WTC11 (cell line): ENCODE results near the gene AKAP9. TPM values are rescaled to one million over a fixed set of nuclear protein-coding genes. Genes with fewer than 3 reads are reported as not detected.

ENCODE experiments used
- ATAC-seq: fragments of 200-7000 bp; cut with Tn5 transposase; 2 replicates; pipeline ENCODE4 v1.10.0; 2021; ENCODE audit warnings: mild to moderate bottlenecking, moderate library complexity
- CTCF ChIA-PET: fragments of 300-600 bp; sonication (Branson Sonifier 250); formaldehyde crosslinking; loops from one replicate; lab custom pipeline; 2021; ENCODE audit warnings: antibody characterized with exemption; lab: Charles Lee
- POLR2A ChIA-PET: fragments of 350-600 bp; sonication (Branson Sonifier 250); formaldehyde crosslinking; loops from one replicate; lab custom pipeline; 2021; ENCODE audit warnings: antibody characterized with exemption; lab: Charles Lee
- DNase-seq: peaks from one replicate; pipeline ENCODE4 v3.0.0; 2021; ENCODE audit warnings: low spot score
- H3K27ac Mint-ChIP-seq: 2 replicates; pipeline ENCODE4 v1.8.0; 2021; ENCODE audit warnings: mixed read lengths
- H3K27me3 Mint-ChIP-seq: 2 replicates; pipeline ENCODE4 v1.8.0; 2021; ENCODE audit warnings: low read depth, mild to moderate bottlenecking, moderate library complexity, mixed read lengths
- H3K36me3 Mint-ChIP-seq: 2 replicates; pipeline ENCODE4 v1.8.0; 2021; ENCODE audit warnings: mixed read lengths
- H3K4me1 Mint-ChIP-seq: 2 replicates; pipeline ENCODE4 v1.8.0; 2022; ENCODE audit warnings: mixed read lengths
- H3K4me3 Mint-ChIP-seq: 2 replicates; pipeline ENCODE4 v1.8.0; 2021; ENCODE audit warnings: mild to moderate bottlenecking, moderate library complexity, mixed read lengths
- H3K9me3 Mint-ChIP-seq: 2 replicates; pipeline ENCODE4 v1.8.0; 2021; ENCODE audit warnings: mixed read lengths
- ARID4B ChIP-seq: sonication (generic); formaldehyde crosslinking; IDR thresholded peaks from 2 replicates; pipeline ENCODE4 v1.8.0; 2023; ENCODE audit warnings: missing genetic modification reagents, mild to moderate bottlenecking, borderline replicate concordance
- ATF3 ChIP-seq: sonication (generic); formaldehyde crosslinking; conservative IDR thresholded peaks from 2 replicates; pipeline ENCODE4 v1.8.1; 2022; ENCODE audit warnings: mild to moderate bottlenecking, missing genetic modification reagents
- CREB1 ChIP-seq: sonication (generic); formaldehyde crosslinking; IDR thresholded peaks from 2 replicates; pipeline ENCODE4 v1.8.0; 2023; ENCODE audit warnings: mild to moderate bottlenecking, missing genetic modification reagents
- E2F5 ChIP-seq: sonication (generic); formaldehyde crosslinking; IDR thresholded peaks from 2 replicates; pipeline ENCODE4 v1.8.1; 2022; ENCODE audit warnings: mild to moderate bottlenecking, moderate library complexity, missing genetic modification reagents
- ESRRA ChIP-seq: sonication (generic); formaldehyde crosslinking; IDR thresholded peaks from 2 replicates; pipeline ENCODE4 v1.8.1; 2022; ENCODE audit warnings: mild to moderate bottlenecking, missing genetic modification reagents, borderline replicate concordance
- FOXP1 ChIP-seq: sonication (generic); formaldehyde crosslinking; IDR thresholded peaks from 2 replicates; pipeline ENCODE4 v1.8.0; 2022; ENCODE audit warnings: missing genetic modification reagents, mild to moderate bottlenecking, moderate library complexity, borderline replicate concordance
- MXD4 ChIP-seq: fragments of 250-450 bp; sonication (Bioruptor Pico); IDR thresholded peaks from 2 replicates; pipeline ENCODE4 v1.8.0; 2021; ENCODE audit warnings: mild to moderate bottlenecking, moderate library complexity, borderline replicate concordance
- SMAD3 ChIP-seq: sonication (generic); formaldehyde crosslinking; IDR thresholded peaks from 2 replicates; pipeline ENCODE4 v1.8.0; 2022; ENCODE audit warnings: missing genetic modification reagents, mild to moderate bottlenecking, borderline replicate concordance
- ZBTB21 ChIP-seq: sonication (generic); formaldehyde crosslinking; IDR thresholded peaks from 2 replicates; pipeline ENCODE4 v1.8.1; 2023; ENCODE audit warnings: mild to moderate bottlenecking, missing genetic modification reagents, borderline replicate concordance
- ZBTB43 ChIP-seq: sonication (generic); formaldehyde crosslinking; IDR thresholded peaks from 2 replicates; pipeline ENCODE4 v1.8.1; 2023; ENCODE audit warnings: mild to moderate bottlenecking, missing genetic modification reagents
- ZNF396 ChIP-seq: fragments of 250-450 bp; sonication (Bioruptor Pico); IDR thresholded peaks from 2 replicates; pipeline ENCODE4 v1.8.0; 2021; ENCODE audit warnings: mild to moderate bottlenecking, moderate library complexity, borderline replicate concordance
- ZNF532 ChIP-seq: fragments of 250-450 bp; sonication (Bioruptor Pico); IDR thresholded peaks from 2 replicates; pipeline ENCODE4 v1.9.0; 2021; ENCODE audit warnings: mild to moderate bottlenecking, borderline replicate concordance
- total RNA-seq: library from RNA; stranded (reverse); gene quantifications from 3 replicates; pipeline ENCODE4 v1.2.3, GENCODE V29; 2021
- TF ChIP-seq, protein P1 (sequence below): fragments of 200-600 bp; IDR thresholded peaks from 2 replicates; pipeline ENCODE4 v1.8.0; 2022; ENCODE audit warnings: antibody characterized with exemption
- TF ChIP-seq, protein P2 (sequence below): sonication (generic); formaldehyde crosslinking; IDR thresholded peaks from 2 replicates; pipeline ENCODE4 v1.8.1; 2023; ENCODE audit warnings: mild to moderate bottlenecking, missing genetic modification reagents, borderline replicate concordance

Gene AKAP9
- total RNA-seq, 1 experiment from 2014 or later: 35.2 TPM

- TF ChIP-seq ARID4B (CRISPR knock-in tag): peak; percentile 83; the same call in 1 of the 2 replicates
- TF ChIP-seq, protein P1, sequence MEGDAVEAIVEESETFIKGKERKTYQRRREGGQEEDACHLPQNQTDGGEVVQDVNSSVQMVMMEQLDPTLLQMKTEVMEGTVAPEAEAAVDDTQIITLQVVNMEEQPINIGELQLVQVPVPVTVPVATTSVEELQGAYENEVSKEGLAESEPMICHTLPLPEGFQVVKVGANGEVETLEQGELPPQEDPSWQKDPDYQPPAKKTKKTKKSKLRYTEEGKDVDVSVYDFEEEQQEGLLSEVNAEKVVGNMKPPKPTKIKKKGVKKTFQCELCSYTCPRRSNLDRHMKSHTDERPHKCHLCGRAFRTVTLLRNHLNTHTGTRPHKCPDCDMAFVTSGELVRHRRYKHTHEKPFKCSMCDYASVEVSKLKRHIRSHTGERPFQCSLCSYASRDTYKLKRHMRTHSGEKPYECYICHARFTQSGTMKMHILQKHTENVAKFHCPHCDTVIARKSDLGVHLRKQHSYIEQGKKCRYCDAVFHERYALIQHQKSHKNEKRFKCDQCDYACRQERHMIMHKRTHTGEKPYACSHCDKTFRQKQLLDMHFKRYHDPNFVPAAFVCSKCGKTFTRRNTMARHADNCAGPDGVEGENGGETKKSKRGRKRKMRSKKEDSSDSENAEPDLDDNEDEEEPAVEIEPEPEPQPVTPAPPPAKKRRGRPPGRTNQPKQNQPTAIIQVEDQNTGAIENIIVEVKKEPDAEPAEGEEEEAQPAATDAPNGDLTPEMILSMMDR: no peak
- TF ChIP-seq ESRRA (CRISPR knock-in tag): peak; percentile 29; the same call in 1 of the 2 replicates
- peak; percentile 43; the same call in 1 of the 2 replicates for TF ChIP-seq ZBTB43 (CRISPR knock-in tag)
- peak; percentile 90 for TF ChIP-seq FOXP1 (CRISPR knock-in tag)
- TF ChIP-seq MXD4 (CRISPR knock-in tag): no peak
- TF ChIP-seq, all 79 proteins: peak for 20
Observed at GRCh38 chr7:91940572-91941341, at the start of gene AKAP9 (continued).

DNA sequence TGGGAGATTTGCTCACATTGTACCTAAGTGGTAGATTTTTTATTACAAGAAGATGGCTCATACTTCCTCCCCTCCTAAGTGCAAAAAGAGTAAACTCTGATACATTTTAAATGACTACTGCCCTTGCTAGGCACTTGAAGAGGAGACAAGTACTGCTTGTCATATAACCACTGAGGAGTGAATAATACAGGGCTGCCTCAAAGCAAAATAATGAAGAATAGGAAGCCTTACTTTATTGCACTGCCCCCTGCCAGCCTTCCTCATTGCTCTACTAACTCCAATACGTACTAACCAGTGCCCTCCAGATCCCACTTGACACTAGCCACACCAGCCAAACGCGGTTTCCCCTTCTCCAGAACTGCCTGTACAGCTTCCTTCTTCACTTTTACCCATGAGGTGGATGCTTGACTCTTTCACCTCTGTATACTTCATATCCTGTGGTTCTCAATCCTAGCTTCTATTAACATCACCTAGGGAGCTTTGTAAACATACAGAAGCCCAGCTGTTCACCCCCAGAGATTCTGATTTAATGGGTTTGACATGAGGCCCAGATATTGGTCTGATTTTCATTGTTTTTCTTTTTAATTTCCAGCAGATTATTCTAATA lies 48.5 kb upstream of the AKAP9 start:
- H3K4me1 Mint-ChIP-seq: peaks cover 9% of the 10 kb centered on the region; the same call in 1 of the 2 replicates
- H3K27ac Mint-ChIP-seq: no peak overlapping the region
- peaks cover 13% of the 10 kb centered on the region for H3K36me3 Mint-ChIP-seq
- no peak overlapping the region for H3K4me3 Mint-ChIP-seq
- peaks cover 7% of the 10 kb centered on the region for H3K27me3 Mint-ChIP-seq
- ChIA-PET CTCF (interaction anchor here (1.0 kb wide), 1 partner anchor 11 kb away, joined by 4 read pairs; the partner anchor contains the start of gene MTERF1), POLR2A (no interaction called here)
- 0 out of 2 replicates have a peak, but pooled peaks have one; percentile 18 for ATAC-seq
- DNase-seq: no peak
- H3K9me3 Mint-ChIP-seq: peaks cover 20% of the 10 kb centered on the region
- TF ChIP-seq ATF3 (CRISPR knock-in tag): no peak
- TF ChIP-seq E2F5: no peak
- TF ChIP-seq, protein P2, sequence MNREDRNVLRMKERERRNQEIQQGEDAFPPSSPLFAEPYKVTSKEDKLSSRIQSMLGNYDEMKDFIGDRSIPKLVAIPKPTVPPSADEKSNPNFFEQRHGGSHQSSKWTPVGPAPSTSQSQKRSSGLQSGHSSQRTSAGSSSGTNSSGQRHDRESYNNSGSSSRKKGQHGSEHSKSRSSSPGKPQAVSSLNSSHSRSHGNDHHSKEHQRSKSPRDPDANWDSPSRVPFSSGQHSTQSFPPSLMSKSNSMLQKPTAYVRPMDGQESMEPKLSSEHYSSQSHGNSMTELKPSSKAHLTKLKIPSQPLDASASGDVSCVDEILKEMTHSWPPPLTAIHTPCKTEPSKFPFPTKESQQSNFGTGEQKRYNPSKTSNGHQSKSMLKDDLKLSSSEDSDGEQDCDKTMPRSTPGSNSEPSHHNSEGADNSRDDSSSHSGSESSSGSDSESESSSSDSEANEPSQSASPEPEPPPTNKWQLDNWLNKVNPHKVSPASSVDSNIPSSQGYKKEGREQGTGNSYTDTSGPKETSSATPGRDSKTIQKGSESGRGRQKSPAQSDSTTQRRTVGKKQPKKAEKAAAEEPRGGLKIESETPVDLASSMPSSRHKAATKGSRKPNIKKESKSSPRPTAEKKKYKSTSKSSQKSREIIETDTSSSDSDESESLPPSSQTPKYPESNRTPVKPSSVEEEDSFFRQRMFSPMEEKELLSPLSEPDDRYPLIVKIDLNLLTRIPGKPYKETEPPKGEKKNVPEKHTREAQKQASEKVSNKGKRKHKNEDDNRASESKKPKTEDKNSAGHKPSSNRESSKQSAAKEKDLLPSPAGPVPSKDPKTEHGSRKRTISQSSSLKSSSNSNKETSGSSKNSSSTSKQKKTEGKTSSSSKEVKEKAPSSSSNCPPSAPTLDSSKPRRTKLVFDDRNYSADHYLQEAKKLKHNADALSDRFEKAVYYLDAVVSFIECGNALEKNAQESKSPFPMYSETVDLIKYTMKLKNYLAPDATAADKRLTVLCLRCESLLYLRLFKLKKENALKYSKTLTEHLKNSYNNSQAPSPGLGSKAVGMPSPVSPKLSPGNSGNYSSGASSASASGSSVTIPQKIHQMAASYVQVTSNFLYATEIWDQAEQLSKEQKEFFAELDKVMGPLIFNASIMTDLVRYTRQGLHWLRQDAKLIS (CRISPR knock-in tag): no peak
- no peak for TF ChIP-seq SMAD3 (CRISPR knock-in tag)
- TF ChIP-seq CREB1 (CRISPR knock-in tag): no peak
- TF ChIP-seq ZNF532 (CRISPR knock-in tag): no peak
- TF ChIP-seq ZBTB21 (CRISPR knock-in tag): no peak
- no peak for TF ChIP-seq ESRRA (CRISPR knock-in tag)
- no peak for TF ChIP-seq ZNF396
